GM19395 (cell line): Measurements from ENCODE around the gene WNT4.

Source experiments
- ATAC-seq: cut with Tn5 transposase; IDR thresholded peaks from one replicate; pipeline ENCODE4 v1.9.1; 2021; ENCODE audit warnings: mild to moderate bottlenecking, moderate library complexity; ENCODE audit not compliant: unreplicated experiment

WNT4 gene

GRCh38 chr1:22089134-22089571 lies 53.7 kb downstream of the WNT4 start:
- ATAC-seq: no peak

- no peak for ATAC-seq
These were observed 54.6 kb downstream of the WNT4 start for GRCh38 chr1:22088331-22088730.

- no peak for ATAC-seq
These were observed 62.7 kb downstream of the WNT4 start for GRCh38 chr1:22080191-22080590.

GRCh38 chr1:22078133-22078532 lies 64.8 kb downstream of the WNT4 start:
- no peak for ATAC-seq

- ATAC-seq: no peak
These were observed 65.2 kb downstream of the WNT4 start for GRCh38 chr1:22077728-22078127.

GRCh38 chr1:22076346-22076745 lies 66.6 kb downstream of the WNT4 start:
- no peak for ATAC-seq

- no peak for ATAC-seq
These were observed 67.2 kb downstream of the WNT4 start for GRCh38 chr1:22075718-22076117.

GRCh38 chr1:22074803-22075202 lies 68.1 kb downstream of the WNT4 start:
- ATAC-seq: no peak

- no peak for ATAC-seq
These were observed 71.4 kb downstream of the WNT4 start for GRCh38 chr1:22071511-22071910.
